Pancreas (tissue), 10 donors: Measurements from ENCODE around the gene TGFBR1. TPM values are rescaled to one million over a fixed set of nuclear protein-coding genes. Genes with fewer than 3 reads are reported as not detected.

ENCODE experiments used
- ATAC-seq, 4 donors: fragments of 200-7000 bp; cut with Tn5 transposase; one replicate each; pipeline versions ENCODE4 v1.8.0 to v1.9.1; 2020; ENCODE audit warnings: mild to moderate bottlenecking in 4 of 4, moderate library complexity in 4 of 4
- DNase-seq, 6 donors: peaks; one replicate each; pipeline ENCODE4 v3.0.0-alpha.2; 2020
- FAIRE-seq: peaks from 2 replicates; lab custom pipeline; 2012; peaks lifted over from hg19 to GRCh38; lab: Jason Lieb, UNC
- H3K27ac ChIP-seq, 4 donors: fragments of 200-600 bp; sonication (generic); 1 replicate in 3 of 4; 2 replicates in 1 of 4; pipeline versions ENCODE4 v1.5.0 to v1.8.0; 2020
- H3K27me3 ChIP-seq, 4 donors: fragments of 200-600 bp; one replicate each; pipeline ENCODE4 v1.8.0; 2021
- H3K36me3 ChIP-seq, 3 donors: fragments of 200-600 bp; sonication (generic) in 1 of 3; one replicate each; pipeline versions ENCODE4 v1.5.0 to v1.8.0; 2020 to 2021
- H3K4me1 ChIP-seq, 3 donors: fragments of 200-600 bp; one replicate each; pipeline ENCODE4 v1.8.0; 2021
- H3K4me3 ChIP-seq, 4 donors: fragments of 200-600 bp; sonication (generic) in 2 of 4; one replicate each; pipeline versions ENCODE4 v1.5.0 to v1.8.0; 2020 to 2021
- H3K9me3 ChIP-seq, 4 donors: fragments of 200-600 bp; one replicate each; pipeline ENCODE4 v1.8.0; 2021
- WGBS, 2 donors: extraction: QIAGEN DNeasy Blood & Tissue Kit; methylation state at CpG; one replicate each; pipeline ENCODE4 v1.1.7; 2013; 5-methylcytosine and 5-hydroxymethylcytosine counted together
- intact Hi-C, 3 donors: fragments of 100-400 bp; cut with DNase I; formaldehyde crosslinking; loops; one replicate each; pipeline versions ENCODE4 v1.11.1 to v1.14.2; 2022
- polyA plus RNA-seq, 2 donors: library from polyadenylated mRNA; stranded (reverse); fragments of 200-250 nt; gene quantifications; one replicate each; pipeline ENCODE4 v1.2.3, GENCODE V29; 2013
- total RNA-seq, 6 donors: library from RNA; stranded (reverse); fragmentation: NEBNext Ultra II Directional in 4 of 6; extraction: Animal tissue kit (Norgen Biotek cat#: 25700) in 4 of 6; gene quantifications; one replicate each; pipeline versions ENCODE4 v1.2.1 to v1.2.4, GENCODE V29; 2021 to 2023
- TF ChIP-seq, protein P1 (sequence below), 4 donors: fragments of 200-600 bp; sonication (generic) in 3 of 4; IDR thresholded peaks; one replicate each; pipeline versions ENCODE4 v1.5.0 to v1.8.0; 2021; ENCODE audit warnings: antibody characterized with exemption in 4 of 4
- donor health status: healthy with polysubstance abuse.
- donor health status: DM: no; HTN: no; CAD: no; lungs with moderate emphysema.
- donor health status: DM: no; HTN: no; CAD: no.
- donor health status: control.
- donor health status: control.
- donor health status: Bipolar disorder and iron deficiency.
- donor health status: DM: yes; HTN: yes; CAD: no.
- donor health status: DM: no; HTN: no; CAD: no.
- donor health status: DM: no; HTN: no; CAD: no.
- donor health status: DM: yes; HTN: yes; CAD: no.

Gene TGFBR1
- total and polyA plus RNA-seq, 8 donors, result 3.5 to 43.6 (median 12.2) TPM

DNA sequence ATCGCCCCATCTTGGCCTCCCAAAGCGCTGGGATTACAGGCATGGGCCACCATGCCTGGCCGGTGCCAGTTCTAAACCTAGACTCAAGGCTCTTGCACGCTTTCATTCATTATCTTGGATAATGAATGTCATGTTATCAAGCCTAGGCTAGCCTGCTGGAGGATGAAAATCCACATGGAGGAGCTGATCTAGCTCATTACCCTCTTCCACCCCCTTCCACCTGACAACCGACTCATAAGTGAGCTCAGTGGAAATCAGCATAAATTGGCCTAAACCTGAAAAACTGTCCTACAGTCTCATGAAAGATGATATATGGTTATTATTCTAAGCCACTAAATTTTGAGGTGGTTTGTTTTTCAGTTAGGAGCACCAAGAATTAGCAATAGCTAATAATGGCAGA, 3.6 kb upstream of the TGFBR1 start:
- no peak for DNase-seq
- no peaks in the 10 kb centered on the region for H3K9me3 ChIP-seq
- TF ChIP-seq, protein P1, sequence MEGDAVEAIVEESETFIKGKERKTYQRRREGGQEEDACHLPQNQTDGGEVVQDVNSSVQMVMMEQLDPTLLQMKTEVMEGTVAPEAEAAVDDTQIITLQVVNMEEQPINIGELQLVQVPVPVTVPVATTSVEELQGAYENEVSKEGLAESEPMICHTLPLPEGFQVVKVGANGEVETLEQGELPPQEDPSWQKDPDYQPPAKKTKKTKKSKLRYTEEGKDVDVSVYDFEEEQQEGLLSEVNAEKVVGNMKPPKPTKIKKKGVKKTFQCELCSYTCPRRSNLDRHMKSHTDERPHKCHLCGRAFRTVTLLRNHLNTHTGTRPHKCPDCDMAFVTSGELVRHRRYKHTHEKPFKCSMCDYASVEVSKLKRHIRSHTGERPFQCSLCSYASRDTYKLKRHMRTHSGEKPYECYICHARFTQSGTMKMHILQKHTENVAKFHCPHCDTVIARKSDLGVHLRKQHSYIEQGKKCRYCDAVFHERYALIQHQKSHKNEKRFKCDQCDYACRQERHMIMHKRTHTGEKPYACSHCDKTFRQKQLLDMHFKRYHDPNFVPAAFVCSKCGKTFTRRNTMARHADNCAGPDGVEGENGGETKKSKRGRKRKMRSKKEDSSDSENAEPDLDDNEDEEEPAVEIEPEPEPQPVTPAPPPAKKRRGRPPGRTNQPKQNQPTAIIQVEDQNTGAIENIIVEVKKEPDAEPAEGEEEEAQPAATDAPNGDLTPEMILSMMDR (IDR thresholded peaks at IDR 0.05), result no peak
- intact Hi-C loops, result no loop called here
- WGBS, 2 donors, result 96% methylated on average over 5 of the region's 5 CpGs
- ATAC-seq, result no peak
- no peak overlapping the region for H3K27ac ChIP-seq
- H3K36me3 ChIP-seq, result no peaks in the 10 kb centered on the region
- FAIRE-seq, result no peak
- H3K4me3 ChIP-seq, result no peak overlapping the region
- H3K27me3 ChIP-seq, result no peaks in the 10 kb centered on the region
- peaks cover 0 to 8% (median 3%) of the 10 kb centered on the region in 3 donors for H3K4me1 ChIP-seq

DNA sequence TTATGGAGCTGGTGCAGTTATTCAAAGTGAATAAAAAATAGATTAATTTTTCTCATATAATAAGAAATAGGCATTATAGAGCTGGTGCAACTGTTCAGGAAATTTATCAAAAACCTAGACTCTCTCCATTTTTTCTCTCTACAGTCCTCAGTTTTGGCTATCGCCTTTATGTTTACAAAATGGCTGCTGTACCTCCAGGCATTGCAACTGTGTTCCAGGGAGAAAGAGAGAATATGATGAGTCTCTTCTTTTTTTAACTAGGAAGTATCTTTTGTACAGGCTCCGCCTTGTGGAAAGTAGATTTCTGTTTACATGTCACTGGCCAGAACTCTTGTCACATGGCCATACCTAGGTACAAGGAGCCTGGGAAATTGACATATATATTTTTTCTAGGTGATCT, 3.1 kb upstream of the TGFBR1 start:
- H3K27ac ChIP-seq, result no peak overlapping the region
- no peak for ATAC-seq

DNA sequence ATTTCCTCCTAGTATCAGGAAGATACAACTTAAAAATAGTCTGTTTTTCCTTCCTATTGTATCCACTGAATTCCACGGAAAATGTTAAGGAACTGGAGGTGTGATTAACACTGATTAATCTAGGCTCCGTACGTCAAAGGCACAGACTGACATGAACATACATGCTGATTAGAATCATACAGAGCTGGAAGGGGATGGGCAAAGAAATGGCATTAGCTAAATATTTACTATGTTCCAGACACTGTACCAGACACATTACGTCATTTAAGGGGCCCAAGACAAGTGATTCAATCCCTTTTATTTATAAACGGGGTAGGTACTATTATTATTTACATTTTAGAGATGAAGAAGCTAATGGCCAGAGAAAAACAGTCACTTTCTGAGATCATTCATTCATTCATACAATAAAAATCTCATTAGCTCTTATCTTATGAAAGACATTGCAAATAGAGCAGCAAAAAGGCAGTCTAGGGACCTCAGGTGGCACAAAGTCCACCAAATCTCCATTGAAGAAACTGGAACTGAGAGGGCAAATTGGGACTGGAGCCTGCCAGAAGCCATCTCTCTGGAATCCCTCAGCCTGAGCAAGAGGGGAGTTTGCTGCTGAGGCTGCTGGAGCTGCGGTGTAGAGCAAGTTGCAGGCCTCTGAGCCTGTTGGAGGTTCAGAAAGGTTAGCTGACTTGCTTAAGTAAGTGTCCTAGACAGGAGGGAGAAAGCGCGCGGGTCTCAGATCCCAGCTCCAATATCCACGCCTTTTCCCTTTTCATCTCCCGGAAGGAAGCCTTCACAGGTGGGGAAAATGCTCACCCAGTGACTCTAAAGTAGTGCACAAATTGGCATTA, 1.6 kb upstream of the TGFBR1 start:
- ATAC-seq (no peak), FAIRE-seq (no peak), DNase-seq (no peak)
- intact Hi-C loops, result no loop called here
- Histone ChIP-seq H3K4me1 (peaks cover 0 to 10% (median 5%) of the 10 kb centered on the region in 3 donors), H3K27me3 (no peaks in the 10 kb centered on the region), H3K27ac (peak overlapping the region in 1 of 4 donors; percentile 70), H3K36me3 (no peaks in the 10 kb centered on the region), H3K9me3 (no peaks in the 10 kb centered on the region), H3K4me3 (no peak overlapping the region)
- WGBS, 2 donors, result 79 to 81% methylated on average over 11 of the region's 11 CpGs
- TF ChIP-seq, protein P1 (IDR thresholded peaks at IDR 0.05), result no peak

More for the DNA sequence above, 3.1 kb upstream of the TGFBR1 start:
- H3K4me1 ChIP-seq, result peaks cover 0 to 10% (median 5%) of the 10 kb centered on the region in 3 donors
- TF ChIP-seq, protein P1 (IDR thresholded peaks at IDR 0.05), result no peak
- WGBS, 2 donors, result 92 to 99% methylated on average over 2 of the region's 2 CpGs
- FAIRE-seq (no peak), DNase-seq (no peak)
- H3K9me3 ChIP-seq, result no peaks in the 10 kb centered on the region
- intact Hi-C loops, result no loop called here
- no peaks in the 10 kb centered on the region for H3K36me3 ChIP-seq
- no peak overlapping the region for H3K4me3 ChIP-seq
- H3K27me3 ChIP-seq, result no peaks in the 10 kb centered on the region

DNA sequence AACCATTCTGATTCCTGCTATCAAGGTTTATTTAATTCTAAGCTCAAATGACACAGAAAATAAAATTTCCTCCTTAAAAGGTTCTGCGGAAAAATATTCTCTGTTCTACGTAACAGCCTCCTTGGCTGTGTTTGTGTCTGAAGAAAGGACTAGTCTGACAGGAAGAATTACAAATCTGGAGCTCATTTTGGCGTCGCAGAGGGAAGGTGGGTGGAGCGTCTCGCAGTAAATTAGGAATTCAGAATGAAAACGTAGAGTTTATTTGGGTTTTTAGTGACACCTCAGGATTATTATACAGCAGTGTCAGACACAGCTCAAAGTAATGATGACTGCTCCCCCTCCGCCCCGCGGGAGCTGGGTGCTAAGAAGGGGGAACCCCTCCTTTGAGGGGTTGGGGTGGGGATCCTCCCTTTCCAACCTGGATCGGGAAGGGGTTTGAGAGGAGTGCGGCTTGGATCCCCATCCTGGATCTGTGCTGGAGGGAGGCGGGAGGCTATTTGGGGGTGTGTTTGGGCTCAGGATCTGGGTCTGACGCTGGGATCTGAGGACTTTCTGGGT, 933 bp upstream of the TGFBR1 start:
- H3K36me3 ChIP-seq, result no peaks in the 10 kb centered on the region
- no peaks in the 10 kb centered on the region for H3K27me3 ChIP-seq
- intact Hi-C loops, result no loop called here
- peak overlapping the region in 2 of 4 donors; percentile 70 to 71 for H3K27ac ChIP-seq
- FAIRE-seq (no peak), DNase-seq (peak in 2 of 6 donors; percentile 21 to 40), ATAC-seq (no peak)
- H3K9me3 ChIP-seq, result no peaks in the 10 kb centered on the region
- TF ChIP-seq, protein P1 (IDR thresholded peaks at IDR 0.05), result no peak
- WGBS, 2 donors, result 21 to 23% methylated on average over 14 of the region's 14 CpGs
- H3K4me1 ChIP-seq, result peaks cover 0 to 10% (median 5%) of the 10 kb centered on the region in 3 donors
- H3K4me3 ChIP-seq, result peak overlapping the region in 3 of 4 donors; percentile 58 to 83 (median 73)
